ENCODE data around the gene ST6GAL2. TPM values are rescaled to one million over a fixed set of nuclear protein-coding genes. Genes with fewer than 3 reads are reported as not detected.

The ST6GAL2 gene
- total and polyA plus RNA-seq, 4 donors, result 1.0 to 3.6 (median 2.3) TPM

- Histone ChIP-seq H3K4me3 (ENCODE audit: low read depth in 1 of 3, low read length in 3 of 3) (no peak overlapping the region), H3K4me1 (ENCODE audit: control insufficient read depth in 4 of 4, insufficient read depth in 4 of 4, low read length in 3 of 4) (peaks cover 5 to 14% (median 11%) of the 10 kb centered on the region in 4 donors), H3K9ac (ENCODE audit: low read depth in 1 of 2, low read length in 2 of 2) (no peak overlapping the region), H3K27me3 (ENCODE audit: control insufficient read depth in 4 of 4, insufficient read depth in 4 of 4, low read length in 3 of 4) (peaks cover 0 to 17% (median 5%) of the 10 kb centered on the region in 4 donors), H3K9me3 (ENCODE audit: control insufficient read depth in 4 of 4, low read length in 3 of 4) (no peaks in the 10 kb centered on the region), H3K27ac (ENCODE audit: low read depth in 1 of 2, low read length in 2 of 2) (no peak overlapping the region), H3K36me3 (ENCODE audit: control insufficient read depth in 4 of 4, insufficient read depth in 3 of 4, low read depth in 1 of 4, low read length in 3 of 4) (no peaks in the 10 kb centered on the region)
- TF ChIP-seq ZBTB33 (IDR thresholded peaks at IDR 0.05) (no peak), HNF4G (IDR thresholded peaks at IDR 0.05) (no peak), FOXA2 (IDR thresholded peaks at IDR 0.05) (no peak), NR2F2 (IDR thresholded peaks at IDR 0.05) (no peak), ATF3 (IDR thresholded peaks at IDR 0.05) (no peak), GABPA (IDR thresholded peaks at IDR 0.05 in 1 of 2, conservative IDR thresholded peaks at IDR 0.05 in 1 of 2) (no peak), RAD21 (IDR thresholded peaks at IDR 0.05) (no peak), CTCF (IDR thresholded peaks at IDR 0.05; ENCODE audit: low read depth, low read length, missing input control) (no peak), JUND (IDR thresholded peaks at IDR 0.05) (no peak), FOXA1 (IDR thresholded peaks at IDR 0.05) (no peak), HNF4A (conservative IDR thresholded peaks at IDR 0.05) (no peak), TAF1 (conservative IDR thresholded peaks at IDR 0.05) (no peak), EGR1 (IDR thresholded peaks at IDR 0.05; ENCODE audit: low read depth in 2 of 2) (no peak)
- no peak for DNase-seq (ENCODE audit: low spot score)
- WGBS, result 57% methylated on average over 3 of the region's 3 CpGs
These were observed 3.3 kb downstream of the ST6GAL2 start for GRCh38 chr2:106882673-106883072.

- Histone ChIP-seq H3K36me3 (ENCODE audit: control insufficient read depth in 4 of 4, insufficient read depth in 3 of 4, low read depth in 1 of 4, low read length in 3 of 4) (no peaks in the 10 kb centered on the region), H3K9ac (ENCODE audit: low read depth in 1 of 2, low read length in 2 of 2) (no peak overlapping the region), H3K4me1 (ENCODE audit: control insufficient read depth in 4 of 4, insufficient read depth in 4 of 4, low read length in 3 of 4) (no peaks in the 10 kb centered on the region), H3K27me3 (ENCODE audit: control insufficient read depth in 4 of 4, insufficient read depth in 4 of 4, low read length in 3 of 4) (peaks cover 0 to 6% (median 0%) of the 10 kb centered on the region in 4 donors), H3K4me3 (ENCODE audit: low read depth in 1 of 3, low read length in 3 of 3) (no peak overlapping the region), H3K27ac (ENCODE audit: low read depth in 1 of 2, low read length in 2 of 2) (no peak overlapping the region), H3K9me3 (ENCODE audit: control insufficient read depth in 4 of 4, low read length in 3 of 4) (no peaks in the 10 kb centered on the region)
- TF ChIP-seq JUND (IDR thresholded peaks at IDR 0.05) (no peak), REST (IDR thresholded peaks at IDR 0.05) (no peak), RXRA (IDR thresholded peaks at IDR 0.05) (no peak), HNF4G (IDR thresholded peaks at IDR 0.05) (no peak), HNF4A (conservative IDR thresholded peaks at IDR 0.05) (no peak), MAX (IDR thresholded peaks at IDR 0.05) (no peak), NR2F2 (IDR thresholded peaks at IDR 0.05) (no peak), YY1 (IDR thresholded peaks at IDR 0.05) (no peak), RAD21 (IDR thresholded peaks at IDR 0.05) (no peak), ZBTB33 (IDR thresholded peaks at IDR 0.05) (no peak), ATF3 (IDR thresholded peaks at IDR 0.05) (no peak), FOXA1 (IDR thresholded peaks at IDR 0.05) (no peak), FOXA2 (IDR thresholded peaks at IDR 0.05) (no peak), SP1 (IDR thresholded peaks at IDR 0.05) (no peak), TAF1 (conservative IDR thresholded peaks at IDR 0.05) (no peak)
- 89% methylated on average over 4 of the region's 4 CpGs for WGBS
- no peak for DNase-seq (ENCODE audit: low spot score)
These were observed 7.8 kb downstream of the ST6GAL2 start for GRCh38 chr2:106878206-106878605.

All from liver (tissue), 9 donors.